HG02759 (cell line): ENCODE data around the gene ESRRB.

Experiments
- ATAC-seq: cut with Tn5 transposase; IDR thresholded peaks from one replicate; pipeline ENCODE4 v1.9.1; 2021; ENCODE audit warnings: mild to moderate bottlenecking, moderate library complexity; ENCODE audit not compliant: unreplicated experiment

The ESRRB gene

DNA sequence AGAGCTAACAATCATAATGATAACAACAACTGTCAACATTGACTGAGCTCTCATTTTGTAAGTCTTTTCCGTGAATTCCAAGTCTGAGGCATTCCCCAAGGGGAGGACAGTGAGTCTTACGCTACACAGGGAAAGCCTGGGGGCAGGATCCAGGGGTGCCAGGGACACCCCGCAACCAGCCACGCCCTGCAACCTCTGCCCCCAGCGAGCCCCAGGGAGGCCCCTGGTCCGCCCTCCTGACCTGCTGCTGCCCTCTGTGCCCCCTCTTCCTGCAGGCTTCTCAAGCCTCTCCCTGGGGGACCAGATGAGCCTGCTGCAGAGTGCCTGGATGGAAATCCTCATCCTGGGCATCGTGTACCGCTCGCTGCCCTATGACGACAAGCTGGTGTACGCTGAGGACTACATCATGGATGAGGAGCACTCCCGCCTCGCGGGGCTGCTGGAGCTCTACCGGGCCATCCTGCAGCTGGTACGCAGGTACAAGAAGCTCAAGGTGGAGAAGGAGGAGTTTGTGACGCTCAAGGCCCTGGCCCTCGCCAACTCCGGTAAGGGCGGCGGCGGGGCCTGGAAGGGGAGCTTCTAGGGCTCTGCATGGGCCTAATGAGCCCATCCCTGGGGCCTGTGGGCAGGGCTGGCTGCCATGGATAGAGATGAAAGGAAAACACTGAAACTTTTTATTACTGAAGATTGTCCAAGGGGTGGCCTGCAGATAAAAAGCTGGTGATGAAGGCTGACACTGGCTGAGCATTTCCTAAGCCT lies 115.4 kb downstream of the ESRRB start:
- ATAC-seq: no peak

GRCh38 chr14:76495983-76496382 lies 120.0 kb downstream of the ESRRB start:
- ATAC-seq: no peak

- no peak for ATAC-seq
These were observed 120.7 kb downstream of the ESRRB start for GRCh38 chr14:76496595-76496994.

GRCh38 chr14:76497550-76498462 lies 121.9 kb downstream of the ESRRB start:
- ATAC-seq: no peak

- no peak for ATAC-seq
These were observed 122.6 kb downstream of the ESRRB start for GRCh38 chr14:76498463-76498935.

- ATAC-seq: no peak
These were observed 123.0 kb downstream of the ESRRB start for GRCh38 chr14:76498976-76499375.

DNA sequence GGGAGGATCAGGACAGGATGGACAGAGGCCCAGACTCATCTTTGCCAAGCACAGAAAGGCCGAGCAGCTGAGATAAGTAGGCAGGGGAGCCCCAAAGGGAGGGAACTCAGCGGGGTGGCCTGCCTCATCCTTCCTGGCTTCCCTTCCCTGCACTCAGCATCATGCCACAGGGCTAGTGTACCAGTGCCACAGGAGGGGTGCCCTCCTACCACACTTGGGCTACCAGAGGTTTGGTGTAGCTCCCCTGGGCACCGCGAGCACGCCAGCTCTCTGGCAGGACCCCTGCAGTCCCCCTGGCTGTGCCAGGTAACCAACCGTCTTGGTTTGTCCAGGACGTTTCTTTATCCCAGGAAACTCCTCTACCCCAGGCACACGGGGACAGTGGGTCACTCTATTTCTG lies 123.5 kb downstream of the ESRRB start:
- no peak for ATAC-seq

DNA sequence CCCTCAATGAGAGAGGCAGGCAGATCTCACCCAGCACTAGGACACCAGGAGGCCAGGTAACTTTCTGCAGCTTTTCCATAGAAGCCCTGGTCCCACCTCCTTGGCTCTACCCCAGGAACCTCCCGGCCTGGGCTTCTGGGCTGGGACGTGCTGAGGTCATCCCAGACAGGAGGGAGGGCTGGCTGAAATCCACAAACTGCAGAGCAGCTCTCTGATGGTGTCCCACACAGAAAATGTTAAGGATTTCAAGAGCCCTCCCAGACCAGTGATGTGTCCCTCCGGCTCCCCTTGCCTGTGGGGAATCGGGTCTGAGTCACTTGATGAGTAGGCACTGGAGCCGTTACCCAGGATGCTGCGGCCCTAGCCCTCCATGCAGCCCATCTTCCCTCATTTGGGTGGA lies 124.1 kb downstream of the ESRRB start:
- no peak for ATAC-seq

GRCh38 chr14:76500480-76500879 lies 124.5 kb downstream of the ESRRB start:
- no peak for ATAC-seq

DNA sequence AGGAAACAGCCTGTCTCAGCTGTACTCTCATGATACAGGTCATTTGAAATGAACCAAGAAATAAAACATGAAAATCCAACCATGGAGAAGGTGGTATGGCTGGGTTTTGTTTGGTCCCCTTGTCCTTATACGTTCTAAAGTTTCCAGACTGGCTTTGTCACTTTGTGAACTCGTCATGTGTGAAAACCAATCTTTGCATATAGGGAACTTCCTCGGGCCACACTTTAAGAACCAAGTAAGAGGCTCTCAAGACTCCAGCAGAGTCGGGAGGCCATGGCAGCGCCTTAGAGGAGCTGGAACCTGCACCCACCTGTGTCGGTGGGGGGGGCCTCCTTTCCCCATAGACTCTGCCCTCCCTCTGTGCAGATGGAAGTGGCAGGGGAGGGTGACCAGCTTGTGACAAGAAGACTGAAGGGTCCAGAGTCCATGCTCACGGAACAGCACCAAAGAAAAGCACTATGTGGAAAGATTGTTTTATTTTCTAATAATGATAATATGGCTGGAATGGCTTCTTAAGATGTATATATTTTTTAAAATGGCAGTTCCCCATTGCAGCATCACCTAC lies 125.3 kb downstream of the ESRRB start:
- ATAC-seq: no peak

DNA sequence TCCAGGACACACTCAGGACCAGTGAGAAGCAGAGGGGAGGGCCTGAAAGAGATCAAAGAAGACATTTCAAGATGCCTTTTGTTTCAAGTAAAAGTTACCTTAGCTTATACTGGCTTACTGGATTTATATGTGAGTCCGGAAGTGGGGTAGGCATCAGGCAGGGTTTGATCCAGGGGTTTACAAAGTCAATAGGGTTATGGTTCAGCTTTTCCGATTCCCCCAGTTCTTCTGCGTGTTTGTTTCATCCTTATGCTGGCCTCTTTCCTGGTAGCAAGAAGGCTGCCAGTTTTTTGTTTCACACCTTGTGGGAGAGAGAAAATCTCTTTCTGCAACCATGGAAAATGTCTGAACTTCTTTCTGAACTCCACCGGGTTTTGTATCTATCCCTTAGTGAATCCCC lies 126.3 kb downstream of the ESRRB start:
- ATAC-seq: no peak

GRCh38 chr14:76502638-76503037 lies 126.7 kb downstream of the ESRRB start:
- ATAC-seq: no peak

GRCh38 chr14:76509311-76509710 lies 133.4 kb downstream of the ESRRB start:
- no peak for ATAC-seq

GRCh38 chr14:76510181-76510580 lies 134.2 kb downstream of the ESRRB start:
- no peak for ATAC-seq

- ATAC-seq: no peak
These were observed 138.5 kb downstream of the ESRRB start for GRCh38 chr14:76514213-76514998.

- ATAC-seq: no peak
These were observed 140.9 kb downstream of the ESRRB start for GRCh38 chr14:76516884-76517283.

- no peak for ATAC-seq
These were observed 142.4 kb downstream of the ESRRB start for GRCh38 chr14:76518366-76518765.

DNA sequence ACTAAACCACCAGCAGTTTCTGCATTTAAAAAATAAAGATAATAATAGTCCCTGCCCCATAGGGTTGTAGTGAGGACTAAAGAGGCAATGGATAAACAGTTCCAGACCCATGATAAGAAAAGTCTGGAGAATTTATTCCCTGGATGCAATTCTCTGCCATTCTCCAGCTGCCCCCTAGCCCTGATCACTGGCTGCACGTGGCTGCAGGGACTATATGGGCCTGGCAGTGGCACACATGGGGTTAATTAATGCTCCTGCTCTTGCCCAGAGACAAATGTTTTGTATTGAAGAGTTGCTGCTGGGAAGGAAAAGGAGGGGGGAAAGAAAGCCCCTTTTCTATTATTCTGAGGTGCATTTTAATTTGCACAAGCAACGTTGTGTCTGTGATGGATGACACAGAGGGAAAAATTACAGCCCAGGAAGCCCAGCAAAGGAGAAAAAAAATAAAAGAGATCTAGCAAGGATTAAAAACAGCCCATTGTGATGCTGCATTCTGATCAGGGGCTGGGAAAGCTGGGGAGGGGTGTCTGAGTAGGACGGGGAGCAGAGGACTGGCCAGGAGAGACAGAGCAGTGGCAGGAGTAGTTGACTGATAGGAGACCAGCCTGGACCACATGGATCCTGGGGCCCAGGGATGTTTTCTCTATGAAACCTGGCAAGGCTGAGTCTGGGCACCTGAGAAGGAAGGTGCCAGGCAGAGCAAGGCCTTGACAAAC lies 149.3 kb downstream of the ESRRB start:
- ATAC-seq: no peak

DNA sequence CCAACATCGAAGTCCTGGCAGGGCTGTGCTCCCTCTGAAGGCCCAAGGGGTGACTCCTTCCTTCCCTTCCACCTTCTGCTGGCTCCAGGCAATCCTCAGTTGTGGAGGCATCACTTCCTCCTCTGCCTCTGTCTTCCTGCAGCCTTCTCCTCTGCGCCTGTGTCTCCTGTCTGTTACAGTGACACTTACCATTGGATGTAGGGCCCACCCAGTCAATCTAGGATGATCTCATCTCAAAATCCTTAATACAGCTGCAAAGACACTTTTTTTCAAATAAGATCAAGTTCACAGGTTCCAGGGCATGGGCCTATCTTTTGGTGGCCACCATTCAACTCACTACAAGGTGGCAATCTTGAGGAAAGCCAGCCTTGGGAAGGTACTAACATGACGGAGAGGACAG lies 155.1 kb downstream of the ESRRB start:
- ATAC-seq: no peak

DNA sequence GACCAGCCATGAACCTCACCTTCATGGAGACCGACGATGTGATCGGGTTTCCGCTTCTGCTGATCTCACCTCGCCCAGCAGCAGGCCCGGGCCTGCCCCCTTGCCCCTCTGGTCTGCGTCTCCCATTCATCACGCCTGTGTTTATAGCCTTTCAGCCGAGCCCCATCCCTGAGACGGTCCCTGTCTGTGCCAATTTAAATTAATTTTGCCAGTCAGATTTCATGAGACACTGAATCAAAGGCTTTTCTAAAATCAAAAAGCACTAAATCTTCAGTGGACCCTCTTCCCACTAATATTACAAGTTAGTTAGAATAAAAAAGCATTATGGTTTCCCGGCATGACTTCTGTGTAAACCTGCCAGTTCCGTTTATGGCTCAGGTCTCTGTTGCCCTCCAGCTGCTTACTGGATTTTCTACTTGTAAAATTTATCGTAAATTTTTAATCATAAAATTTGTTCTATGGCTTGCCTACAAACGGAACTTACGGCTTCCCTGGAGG lies 155.9 kb downstream of the ESRRB start:
- no peak for ATAC-seq
